ENCODE data around the gene ARRDC1. TPM values are rescaled to one million over a fixed set of nuclear protein-coding genes. Genes with fewer than 3 reads are reported as not detected.

ARRDC1 gene
- total RNA-seq, 1 experiment from 2014 or later: 77.5 TPM

DNA sequence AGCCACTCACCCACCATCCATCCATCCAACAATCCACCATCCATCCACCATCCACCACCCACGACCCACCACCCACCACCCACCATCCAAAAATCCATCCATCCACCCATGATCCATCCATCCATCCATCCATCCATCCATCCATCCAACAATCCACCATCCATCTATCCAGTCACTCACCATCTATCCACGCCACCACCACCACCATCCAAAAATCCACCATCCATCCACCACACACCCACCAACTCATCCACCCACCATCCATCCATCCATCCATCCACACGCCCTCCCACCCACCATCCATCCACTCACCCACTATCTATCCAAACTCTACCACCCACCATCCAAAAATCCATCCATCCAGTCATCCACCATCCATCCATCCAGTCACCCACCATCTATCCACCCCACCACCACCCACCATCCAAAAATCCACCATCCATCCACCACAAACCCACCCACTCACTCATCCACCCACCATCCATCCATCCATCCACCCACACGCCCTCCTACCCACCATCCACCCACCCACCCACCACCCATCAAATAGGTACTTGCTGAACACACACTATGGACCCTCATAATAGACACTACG is 35.8 kb upstream of the ARRDC1 start:
- TF ChIP-seq EZH2 (IDR thresholded peaks at IDR 0.05; ENCODE audit: low read length, unreplicated experiment): no peak
- TF ChIP-seq EZH2phosphoT487 (IDR thresholded peaks at IDR 0.05; ENCODE audit: borderline replicate concordance, low read length): no peak
- TF ChIP-seq, protein P1, sequence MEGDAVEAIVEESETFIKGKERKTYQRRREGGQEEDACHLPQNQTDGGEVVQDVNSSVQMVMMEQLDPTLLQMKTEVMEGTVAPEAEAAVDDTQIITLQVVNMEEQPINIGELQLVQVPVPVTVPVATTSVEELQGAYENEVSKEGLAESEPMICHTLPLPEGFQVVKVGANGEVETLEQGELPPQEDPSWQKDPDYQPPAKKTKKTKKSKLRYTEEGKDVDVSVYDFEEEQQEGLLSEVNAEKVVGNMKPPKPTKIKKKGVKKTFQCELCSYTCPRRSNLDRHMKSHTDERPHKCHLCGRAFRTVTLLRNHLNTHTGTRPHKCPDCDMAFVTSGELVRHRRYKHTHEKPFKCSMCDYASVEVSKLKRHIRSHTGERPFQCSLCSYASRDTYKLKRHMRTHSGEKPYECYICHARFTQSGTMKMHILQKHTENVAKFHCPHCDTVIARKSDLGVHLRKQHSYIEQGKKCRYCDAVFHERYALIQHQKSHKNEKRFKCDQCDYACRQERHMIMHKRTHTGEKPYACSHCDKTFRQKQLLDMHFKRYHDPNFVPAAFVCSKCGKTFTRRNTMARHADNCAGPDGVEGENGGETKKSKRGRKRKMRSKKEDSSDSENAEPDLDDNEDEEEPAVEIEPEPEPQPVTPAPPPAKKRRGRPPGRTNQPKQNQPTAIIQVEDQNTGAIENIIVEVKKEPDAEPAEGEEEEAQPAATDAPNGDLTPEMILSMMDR (conservative IDR thresholded peaks at IDR 0.05; ENCODE audit: low read depth, low read length): no peak
- CTCF ChIA-PET: no interaction called here
- DNase-seq: no peak
- POLR2A ChIA-PET (ENCODE audit: unreplicated experiment): no interaction called here
- Histone ChIP-seq H3K4me1 (ENCODE audit: insufficient read depth, low read length) (no peaks in the 10 kb centered on the region), H3K27ac (ENCODE audit: low read length) (no peak overlapping the region), H2AFZ (ENCODE audit: low read length) (no peak overlapping the region), H3K79me2 (ENCODE audit: low read length) (peaks cover 3% of the 10 kb centered on the region; the same call in 1 of the 2 replicates), H3K36me3 (ENCODE audit: low read depth, low read length) (peaks cover 19% of the 10 kb centered on the region; the same call in 1 of the 2 replicates), H3K4me3 (ENCODE audit: low read length) (no peak overlapping the region), H3K9me2 (replicated peaks; ENCODE audit: low read length) (no peaks in the 10 kb centered on the region), H3F3A (ENCODE audit: low read length, unreplicated experiment) (no peaks in the 10 kb centered on the region), H3K9me3 (ENCODE audit: low read length) (no peaks in the 10 kb centered on the region), H3K4me2 (ENCODE audit: low read length) (no peak overlapping the region), H4K20me1 (ENCODE audit: low read length) (no peaks in the 10 kb centered on the region), H3K9ac (ENCODE audit: low read length) (no peak overlapping the region), H3K27me3 (ENCODE audit: low read length) (no peaks in the 10 kb centered on the region)
- no TSS peak for BruUV-seq (replicated peaks)
- intact Hi-C loops (cut with micrococcal nuclease): no loop called here
- no peak for ATAC-seq

DNA sequence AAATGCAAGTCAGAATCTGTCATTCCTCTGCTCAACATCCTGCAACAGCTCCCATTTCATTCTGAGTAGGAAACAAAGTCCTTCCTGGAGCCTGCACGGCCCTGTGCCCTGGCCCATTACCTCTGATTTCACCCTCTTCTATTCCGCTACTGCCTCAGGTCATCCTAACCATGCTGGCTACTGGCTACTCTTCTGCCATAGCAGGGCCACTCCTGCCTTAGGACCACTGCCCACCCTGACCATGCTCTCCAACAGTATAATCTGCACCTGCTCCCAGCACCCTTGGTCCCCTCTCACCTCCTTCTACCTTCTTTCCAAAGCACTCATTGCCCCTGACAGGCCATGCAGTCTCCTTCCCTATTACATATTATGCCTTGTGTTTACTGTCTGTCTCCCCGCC is 34.9 kb upstream of the ARRDC1 start:
- Histone ChIP-seq H3K4me3 (ENCODE audit: low read length) (no peak overlapping the region), H3K27me3 (ENCODE audit: low read length) (no peaks in the 10 kb centered on the region), H3K9me2 (replicated peaks; ENCODE audit: low read length) (no peaks in the 10 kb centered on the region), H3F3A (ENCODE audit: low read length, unreplicated experiment) (no peaks in the 10 kb centered on the region), H3K9me3 (ENCODE audit: low read length) (no peaks in the 10 kb centered on the region), H3K4me2 (ENCODE audit: low read length) (no peak overlapping the region), H2AFZ (ENCODE audit: low read length) (no peak overlapping the region), H4K20me1 (ENCODE audit: low read length) (no peaks in the 10 kb centered on the region), H3K36me3 (ENCODE audit: low read depth, low read length) (peaks cover 24% of the 10 kb centered on the region; the same call in 1 of the 2 replicates), H3K79me2 (ENCODE audit: low read length) (peaks cover 10% of the 10 kb centered on the region), H3K27ac (ENCODE audit: low read length) (no peak overlapping the region), H3K4me1 (ENCODE audit: insufficient read depth, low read length) (no peaks in the 10 kb centered on the region), H3K9ac (ENCODE audit: low read length) (no peak overlapping the region)
- BruUV-seq (replicated peaks): no TSS peak
- TF ChIP-seq EZH2 (IDR thresholded peaks at IDR 0.05; ENCODE audit: low read length, unreplicated experiment): no peak
- intact Hi-C loops (cut with micrococcal nuclease): no loop called here
- no peak for ATAC-seq
- POLR2A ChIA-PET (ENCODE audit: unreplicated experiment): no interaction called here
- no peak for DNase-seq
- CTCF ChIA-PET: no interaction called here

DNA sequence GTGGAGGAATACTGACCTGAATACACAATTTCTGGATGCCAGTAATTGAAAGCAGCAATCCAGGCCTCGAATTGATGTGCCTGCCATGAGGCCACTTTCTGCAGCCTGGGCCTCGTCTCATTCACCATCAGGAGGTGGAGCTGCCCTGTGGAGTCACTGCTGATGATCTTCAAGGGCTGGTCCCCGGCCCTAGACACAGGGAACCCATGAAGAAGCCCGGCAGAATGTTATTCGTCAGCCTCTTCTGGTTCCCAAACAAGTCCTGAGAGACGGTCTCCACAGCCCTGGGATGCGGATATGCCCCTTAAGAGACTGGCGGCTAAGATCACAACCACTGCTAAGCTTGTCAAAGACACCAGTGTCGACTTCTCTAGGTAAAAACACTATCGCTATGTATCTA is 31.3 kb upstream of the ARRDC1 start:
- ChIA-PET CTCF (no interaction called here), POLR2A (ENCODE audit: unreplicated experiment) (no interaction called here)
- Histone ChIP-seq H3K4me3 (ENCODE audit: low read length) (no peak overlapping the region), H3K4me2 (ENCODE audit: low read length) (no peak overlapping the region), H3K4me1 (ENCODE audit: insufficient read depth, low read length) (peaks cover 10% of the 10 kb centered on the region; the same call in 1 of the 2 replicates), H3K79me2 (ENCODE audit: low read length) (peaks cover 41% of the 10 kb centered on the region), H3K27ac (ENCODE audit: low read length) (no peak overlapping the region), H3K9ac (ENCODE audit: low read length) (no peak overlapping the region), H3K9me2 (replicated peaks; ENCODE audit: low read length) (no peaks in the 10 kb centered on the region), H3K9me3 (ENCODE audit: low read length) (no peaks in the 10 kb centered on the region), H3K27me3 (ENCODE audit: low read length) (no peaks in the 10 kb centered on the region), H3K36me3 (ENCODE audit: low read depth, low read length) (peaks cover 29% of the 10 kb centered on the region; the same call in 1 of the 2 replicates), H3F3A (ENCODE audit: low read length, unreplicated experiment) (no peaks in the 10 kb centered on the region), H4K20me1 (ENCODE audit: low read length) (0 out of 2 replicates have a peak, but pooled peaks cover 5% of the 10 kb centered on the region), H2AFZ (ENCODE audit: low read length) (no peak overlapping the region)
- DNase-seq: no peak
- no peak for ATAC-seq
- intact Hi-C loops (cut with micrococcal nuclease): no loop called here
- BruUV-seq (replicated peaks): no TSS peak
- no peak for TF ChIP-seq EZH2 (IDR thresholded peaks at IDR 0.05; ENCODE audit: low read length, unreplicated experiment)
- no peak for TF ChIP-seq EZH2phosphoT487 (IDR thresholded peaks at IDR 0.05; ENCODE audit: borderline replicate concordance, low read length)
- TF ChIP-seq, protein P1 (conservative IDR thresholded peaks at IDR 0.05; ENCODE audit: low read depth, low read length): no peak
